GM06990 (cell line): ENCODE measurements around the gene GSE1.
A peak's percentile ranks its signal among the peaks of the same experiment; 100 is the strongest.

ENCODE experiments used
- DNase-seq: peaks from one replicate; pipeline ENCODE4 v3.0.0-alpha.2; 2011; ENCODE audit not compliant: insufficient read length; ENCODE audit errors: extremely low read depth
- H3K27me3 ChIP-seq: replicated peaks from 2 replicates; pipeline ENCODE4 v1.6.0; 2011; ENCODE audit warnings: low read length; ENCODE audit not compliant: control insufficient read depth, insufficient read depth
- H3K36me3 ChIP-seq: 2 replicates; pipeline ENCODE4 v1.5.1; 2011; ENCODE audit warnings: low read length; ENCODE audit not compliant: control insufficient read depth, insufficient read depth
- H3K4me3 ChIP-seq: replicated peaks from 2 replicates; pipeline ENCODE4 v1.5.1; 2011; ENCODE audit warnings: low read depth, mild to moderate bottlenecking, control low read depth, low read length
- TF ChIP-seq, protein P1 (sequence below): IDR thresholded peaks from 2 replicates; pipeline ENCODE4 v1.5.1; 2011; ENCODE audit warnings: low read length, control low read depth, mild to moderate bottlenecking, inconsistent platforms; ENCODE audit not compliant: insufficient read depth, poor library complexity, severe bottlenecking

GSE1 gene

DNA sequence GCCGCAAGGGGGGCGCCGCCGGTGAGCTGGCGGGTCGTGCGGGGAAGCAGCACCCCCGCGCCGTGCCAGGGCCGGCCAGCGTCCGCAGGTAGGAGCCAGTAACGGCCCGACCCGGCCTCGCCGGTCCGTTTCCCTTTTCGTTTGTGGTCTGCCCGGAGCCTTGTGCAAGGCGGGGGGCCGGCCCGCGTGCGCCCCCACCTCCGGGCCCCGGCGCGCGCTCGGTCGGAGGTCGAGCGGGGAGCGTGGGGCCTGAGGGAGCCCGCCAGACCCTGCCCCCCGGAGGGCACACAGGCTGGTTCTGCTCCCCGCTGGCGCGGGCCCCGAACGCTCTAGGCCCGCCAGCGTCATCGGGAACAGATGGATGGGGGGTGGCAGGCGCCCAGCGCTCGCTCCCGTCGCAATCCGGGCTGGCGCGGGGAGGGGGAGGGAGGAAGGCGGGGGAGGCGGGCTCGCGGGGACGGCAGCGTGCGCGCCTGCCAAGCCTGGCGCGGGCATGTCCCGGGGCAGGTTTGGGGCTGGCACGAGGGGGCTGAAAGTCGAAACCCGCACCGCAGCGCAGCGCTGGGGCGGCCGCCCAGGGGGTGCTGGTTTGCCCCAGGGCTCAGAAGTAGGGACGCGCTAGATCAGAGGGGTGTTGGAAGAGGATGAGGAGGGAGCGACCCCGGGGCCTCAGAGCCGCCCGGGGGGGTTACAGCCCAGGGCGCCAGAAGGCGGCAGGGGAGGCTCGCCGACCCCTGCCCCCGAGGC, 1.5 kb upstream of the GSE1 start:
- TF ChIP-seq, protein P1, sequence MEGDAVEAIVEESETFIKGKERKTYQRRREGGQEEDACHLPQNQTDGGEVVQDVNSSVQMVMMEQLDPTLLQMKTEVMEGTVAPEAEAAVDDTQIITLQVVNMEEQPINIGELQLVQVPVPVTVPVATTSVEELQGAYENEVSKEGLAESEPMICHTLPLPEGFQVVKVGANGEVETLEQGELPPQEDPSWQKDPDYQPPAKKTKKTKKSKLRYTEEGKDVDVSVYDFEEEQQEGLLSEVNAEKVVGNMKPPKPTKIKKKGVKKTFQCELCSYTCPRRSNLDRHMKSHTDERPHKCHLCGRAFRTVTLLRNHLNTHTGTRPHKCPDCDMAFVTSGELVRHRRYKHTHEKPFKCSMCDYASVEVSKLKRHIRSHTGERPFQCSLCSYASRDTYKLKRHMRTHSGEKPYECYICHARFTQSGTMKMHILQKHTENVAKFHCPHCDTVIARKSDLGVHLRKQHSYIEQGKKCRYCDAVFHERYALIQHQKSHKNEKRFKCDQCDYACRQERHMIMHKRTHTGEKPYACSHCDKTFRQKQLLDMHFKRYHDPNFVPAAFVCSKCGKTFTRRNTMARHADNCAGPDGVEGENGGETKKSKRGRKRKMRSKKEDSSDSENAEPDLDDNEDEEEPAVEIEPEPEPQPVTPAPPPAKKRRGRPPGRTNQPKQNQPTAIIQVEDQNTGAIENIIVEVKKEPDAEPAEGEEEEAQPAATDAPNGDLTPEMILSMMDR = no peak

DNA sequence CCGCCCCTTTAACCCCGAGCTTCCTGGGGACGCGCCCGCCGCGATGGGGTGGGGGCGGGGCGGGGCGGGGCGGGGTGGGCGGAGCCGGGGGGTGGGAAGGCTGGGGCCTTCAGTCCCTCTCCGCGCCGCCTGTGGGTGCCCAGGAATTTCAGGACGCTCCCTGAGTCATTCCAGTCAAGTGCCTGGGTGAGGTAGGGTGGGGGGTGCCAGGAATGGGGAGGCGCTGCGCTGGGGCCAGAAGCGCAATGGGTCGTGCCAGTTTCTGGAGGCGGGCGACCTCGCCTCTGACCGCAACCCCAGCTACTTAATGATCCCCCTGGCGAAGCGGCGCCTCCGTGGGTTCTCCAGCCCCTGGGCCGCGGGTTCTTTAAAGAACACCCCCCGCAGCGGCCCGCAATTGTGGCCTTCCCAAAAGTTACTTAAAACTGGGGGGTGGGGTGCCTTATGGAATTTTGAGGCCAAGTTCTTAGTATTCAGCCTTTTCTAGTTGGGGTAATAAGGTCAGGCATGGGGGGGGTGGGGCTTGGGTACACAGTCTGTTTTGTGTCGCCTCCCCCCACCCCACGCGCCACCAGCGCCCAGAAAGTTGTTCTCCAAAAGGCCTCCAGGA, 826 bp upstream of the GSE1 start:
- TF ChIP-seq, protein P1 = no peak
- Histone ChIP-seq H3K27me3 (no peaks in the 10 kb centered on the region), H3K36me3 (no peaks in the 10 kb centered on the region), H3K4me3 (peak overlapping the region; percentile 73)
- peak; percentile 72 for DNase-seq

More for the DNA sequence above, 1.5 kb upstream of the GSE1 start:
- peak; percentile 68 for DNase-seq
- Histone ChIP-seq H3K36me3 (no peaks in the 10 kb centered on the region), H3K27me3 (no peaks in the 10 kb centered on the region), H3K4me3 (peak overlapping the region; percentile 58)

DNA sequence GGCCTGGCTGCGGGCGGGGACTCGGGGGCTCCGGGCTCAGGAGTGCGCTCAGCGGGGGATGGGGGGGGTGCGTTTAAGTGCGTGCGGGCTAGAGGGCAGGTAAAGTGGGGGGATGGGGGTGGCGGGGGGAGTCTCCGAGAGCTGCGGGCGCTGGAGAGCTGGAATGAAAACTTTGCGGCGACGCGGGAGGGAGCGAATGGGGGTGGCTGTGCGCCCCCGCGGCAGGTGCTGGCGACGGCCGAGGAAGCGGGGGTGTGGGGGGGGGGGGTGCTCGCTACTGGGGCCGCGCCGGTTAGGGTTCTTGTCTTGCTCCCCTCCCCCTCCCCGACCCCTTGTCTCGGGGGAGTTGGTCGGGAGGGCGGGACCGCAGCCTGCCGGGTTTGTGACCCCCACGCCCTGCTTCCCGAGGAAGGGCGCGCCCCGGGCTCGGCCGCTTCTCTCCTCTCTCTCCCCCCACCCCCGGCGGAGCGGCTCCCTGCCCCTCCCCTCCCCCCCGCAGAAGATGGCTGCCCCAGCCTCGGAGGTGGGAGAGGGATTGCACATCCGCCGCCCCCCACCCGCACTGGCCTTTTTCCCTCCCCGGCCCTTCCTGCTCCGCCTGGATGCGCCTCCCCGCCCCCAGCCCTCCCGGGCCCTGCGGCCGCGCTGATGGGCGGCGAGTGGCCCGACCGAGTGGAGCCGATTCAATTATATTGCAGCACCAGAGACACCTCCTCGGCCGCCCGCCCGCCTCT, 649 bp downstream of the GSE1 start:
- no peaks in the 10 kb centered on the region for H3K27me3 ChIP-seq
- peak; percentile 58 for DNase-seq
- TF ChIP-seq, protein P1 = no peak

DNA sequence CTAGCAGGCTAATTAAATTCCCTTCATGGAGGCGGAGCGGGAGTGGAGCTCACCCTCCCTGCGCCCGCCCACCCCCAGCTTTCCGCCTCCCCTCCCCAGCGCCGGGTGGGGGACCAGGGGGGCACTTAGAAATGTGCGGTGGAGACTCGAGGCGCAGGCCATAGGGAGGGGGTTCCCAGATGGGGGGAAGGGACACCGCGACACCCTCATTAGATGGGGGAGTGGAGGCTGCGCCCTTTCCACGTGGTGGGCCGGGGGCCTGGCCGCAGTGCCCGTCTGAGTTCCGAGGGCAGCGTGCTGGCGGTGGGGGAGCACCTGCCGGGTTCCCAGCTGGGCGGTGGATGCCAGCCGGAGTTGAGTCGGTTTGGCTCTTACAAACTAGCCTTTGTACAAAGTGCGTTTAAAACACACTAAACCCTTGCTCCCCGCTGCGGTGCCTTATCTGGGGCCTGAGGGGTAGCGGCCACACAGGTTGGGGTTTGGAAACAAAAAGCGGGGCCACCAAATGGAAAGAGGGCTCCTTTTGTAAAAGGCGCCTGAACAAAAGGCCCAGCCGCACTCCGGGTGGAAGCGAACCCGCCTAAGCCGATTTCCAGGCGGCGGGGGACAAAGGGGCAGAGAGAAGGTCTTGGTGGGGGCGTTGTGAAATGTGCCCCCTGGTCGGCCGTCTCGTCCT, 1.4 kb downstream of the GSE1 start:
- no peaks in the 10 kb centered on the region; the same call in 1 of the 2 replicates for H3K36me3 ChIP-seq
- peak overlapping the region; percentile 73 for H3K4me3 ChIP-seq
- DNase-seq = no peak
- TF ChIP-seq, protein P1 = no peak
- H3K27me3 ChIP-seq = no peaks in the 10 kb centered on the region

More for the DNA sequence above, 649 bp downstream of the GSE1 start:
- peak overlapping the region; percentile 73 for H3K4me3 ChIP-seq
- no peaks in the 10 kb centered on the region; the same call in 1 of the 2 replicates for H3K36me3 ChIP-seq

DNA sequence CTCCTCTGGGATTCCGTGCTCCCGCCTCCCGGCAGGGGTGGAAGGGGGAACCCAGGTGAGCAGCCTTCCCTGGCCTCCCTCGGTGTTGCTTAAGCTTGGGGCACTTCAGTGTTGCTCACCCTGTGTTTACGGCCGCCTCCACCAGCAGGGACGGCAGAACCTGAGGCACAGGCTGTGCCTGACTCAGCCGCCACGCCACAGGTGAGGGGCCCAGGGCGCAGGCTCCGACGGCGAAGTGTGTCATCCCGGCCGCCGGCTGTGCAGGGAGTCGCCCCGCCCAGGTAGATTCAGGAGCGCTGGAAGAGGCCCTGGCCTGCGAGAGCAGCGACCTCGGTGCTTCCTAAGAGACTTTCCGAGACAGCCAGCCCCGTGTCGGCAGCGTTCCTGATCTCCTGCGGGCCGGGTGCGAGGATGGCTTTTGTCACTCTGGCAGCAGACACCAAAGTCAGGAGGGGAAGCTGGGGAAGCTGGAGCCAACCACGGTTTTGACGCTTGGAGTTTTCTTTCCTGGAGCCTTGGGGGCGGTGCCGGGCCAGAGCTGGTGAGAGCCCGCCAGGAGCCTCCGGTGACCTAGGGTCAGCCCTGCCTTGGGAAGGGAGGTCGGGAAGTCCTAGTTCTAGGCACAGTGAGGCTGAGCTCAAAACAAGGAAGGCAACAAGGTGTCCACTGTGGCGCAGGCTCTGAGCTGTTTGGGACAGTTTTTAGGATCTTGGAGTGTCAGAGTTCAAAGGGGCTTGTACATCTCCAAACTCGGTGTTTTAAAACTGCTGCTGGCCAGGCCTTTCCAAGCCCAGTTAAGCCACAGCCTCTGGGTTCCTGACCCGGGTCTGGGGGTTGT, 2.1 kb downstream of the GSE1 start:
- Histone ChIP-seq H3K4me3 (peak overlapping the region; percentile 73), H3K27me3 (no peaks in the 10 kb centered on the region), H3K36me3 (no peaks in the 10 kb centered on the region; the same call in 1 of the 2 replicates)
- no peak for DNase-seq
- TF ChIP-seq, protein P1 = no peak
